ENCODE results near the gene SLC38A1. TPM values are rescaled to one million over a fixed set of nuclear protein-coding genes. Genes with fewer than 3 reads are reported as not detected.

Gene SLC38A1
- total RNA-seq, 2 experiments from 2014 or later, result 114 to 163 TPM

DNA sequence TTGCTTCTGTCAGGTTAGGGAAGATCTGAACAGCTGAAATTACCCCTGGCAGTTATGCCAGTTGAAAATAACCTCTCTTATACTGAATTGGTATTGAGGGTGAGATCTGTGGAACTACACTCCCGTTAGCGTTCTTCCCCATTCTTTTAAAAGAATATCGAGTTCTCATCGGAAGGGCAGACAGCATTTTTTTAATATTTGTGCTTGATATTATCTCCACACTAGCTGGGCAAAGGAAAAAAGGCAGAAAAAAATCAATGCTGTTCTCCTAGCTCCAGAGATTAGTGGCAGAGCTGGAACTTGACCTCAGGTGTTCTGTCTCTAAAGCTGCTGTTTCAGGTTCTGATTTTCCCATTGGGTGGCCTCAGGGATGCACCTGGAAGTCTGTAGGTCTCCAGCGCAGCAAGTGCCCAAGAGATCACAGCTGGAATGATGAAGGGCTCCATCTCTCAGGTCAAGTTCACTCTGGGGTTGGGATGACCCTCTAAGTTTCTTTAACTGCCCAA lies 67.5 kb downstream of the SLC38A1 start:
- POLR2A ChIA-PET, result interaction anchor here (0.7 to 4.3 kb wide), 2 partner anchors 15 to 979 kb away, joined by 3 to 39 read pairs; no protein-coding TSS in a partner anchor
- H3K79me2 ChIP-seq (ENCODE audit: insufficient read depth, low read depth, low read length), result no peaks in the 10 kb centered on the region
- H3K9me2 ChIP-seq (ENCODE audit: insufficient read depth, low read length), result no peaks in the 10 kb centered on the region
- no TSS peak for BruUV-seq (replicated peaks)
- H3K4me2 ChIP-seq (ENCODE audit: low read length), result no peak overlapping the region
- CTCF ChIA-PET (ENCODE audit: unreplicated experiment), result no interaction called here
- no peaks in the 10 kb centered on the region for H4K20me1 ChIP-seq (ENCODE audit: insufficient read depth, low read length)
- no peak overlapping the region for H3K4me3 ChIP-seq (ENCODE audit: low read depth, low read length, poor library complexity, severe bottlenecking)
- intact Hi-C loops (cut with micrococcal nuclease; ENCODE audit: unreplicated experiment), result no loop called here
- H3K27ac ChIP-seq (ENCODE audit: low read depth, low read length, poor library complexity, severe bottlenecking), result no peak overlapping the region
- no peak overlapping the region for H2AFZ ChIP-seq (ENCODE audit: low read length)
- no peaks in the 10 kb centered on the region for H3K4me1 ChIP-seq (ENCODE audit: insufficient read depth, low read length, poor library complexity, severe bottlenecking)
- no peak for TF ChIP-seq CTCF (conservative IDR thresholded peaks at IDR 0.05; ENCODE audit: low read length)
- DNase-seq (ENCODE audit: low spot score), result no peak
- H3K36me3 ChIP-seq (ENCODE audit: insufficient read depth, low read length), result peaks cover 99% of the 10 kb centered on the region
- no peaks in the 10 kb centered on the region for H3K9me3 ChIP-seq (ENCODE audit: low read length)

- no peaks in the 10 kb centered on the region for H3K9me3 ChIP-seq (ENCODE audit: low read length)
- no peak overlapping the region for H3K4me2 ChIP-seq (ENCODE audit: low read length)
- no TSS peak for BruUV-seq (replicated peaks)
- no peak overlapping the region for H3K27ac ChIP-seq (ENCODE audit: low read depth, low read length, poor library complexity, severe bottlenecking)
- CTCF ChIA-PET (ENCODE audit: unreplicated experiment), result no interaction called here
- H4K20me1 ChIP-seq (ENCODE audit: insufficient read depth, low read length), result no peaks in the 10 kb centered on the region
- no peaks in the 10 kb centered on the region for H3K4me1 ChIP-seq (ENCODE audit: insufficient read depth, low read length, poor library complexity, severe bottlenecking)
- H2AFZ ChIP-seq (ENCODE audit: low read length), result no peak overlapping the region
- H3K36me3 ChIP-seq (ENCODE audit: insufficient read depth, low read length), result peaks cover 99% of the 10 kb centered on the region
- POLR2A ChIA-PET, result no interaction called here
- intact Hi-C loops (cut with micrococcal nuclease; ENCODE audit: unreplicated experiment), result no loop called here
- no peaks in the 10 kb centered on the region for H3K9me2 ChIP-seq (ENCODE audit: insufficient read depth, low read length)
- TF ChIP-seq EZH2phosphoT487 (IDR thresholded peaks at IDR 0.05; ENCODE audit: borderline replicate concordance, low read depth, low read length), result no peak
- TF ChIP-seq CTCF (conservative IDR thresholded peaks at IDR 0.05; ENCODE audit: low read length), result no peak
- no peak for DNase-seq (ENCODE audit: low spot score)
- no peak overlapping the region for H3K4me3 ChIP-seq (ENCODE audit: low read depth, low read length, poor library complexity, severe bottlenecking)
- no peaks in the 10 kb centered on the region for H3K79me2 ChIP-seq (ENCODE audit: insufficient read depth, low read depth, low read length)
Measured at GRCh38 chr12:46200551-46200950, 68.3 kb downstream of the SLC38A1 start.

- BruUV-seq (replicated peaks), result no TSS peak
- Histone ChIP-seq H2AFZ (ENCODE audit: low read length) (no peak overlapping the region), H3K9me2 (ENCODE audit: insufficient read depth, low read length) (no peaks in the 10 kb centered on the region), H3K79me2 (ENCODE audit: insufficient read depth, low read depth, low read length) (no peaks in the 10 kb centered on the region), H4K20me1 (ENCODE audit: insufficient read depth, low read length) (no peaks in the 10 kb centered on the region), H3K27ac (ENCODE audit: low read depth, low read length, poor library complexity, severe bottlenecking) (no peak overlapping the region), H3K9me3 (ENCODE audit: low read length) (no peaks in the 10 kb centered on the region), H3K4me3 (ENCODE audit: low read depth, low read length, poor library complexity, severe bottlenecking) (no peak overlapping the region), H3K4me1 (ENCODE audit: insufficient read depth, low read length, poor library complexity, severe bottlenecking) (no peaks in the 10 kb centered on the region), H3K36me3 (ENCODE audit: insufficient read depth, low read length) (peaks cover 99% of the 10 kb centered on the region), H3K4me2 (ENCODE audit: low read length) (no peak overlapping the region)
- intact Hi-C loops (cut with micrococcal nuclease; ENCODE audit: unreplicated experiment), result no loop called here
- ChIA-PET CTCF (ENCODE audit: unreplicated experiment) (no interaction called here), POLR2A (interaction anchor here (0.7 to 1.3 kb wide), 3 partner anchors 10 to 765 kb away, joined by 3 read pairs; no protein-coding TSS in a partner anchor)
- no peak for TF ChIP-seq EZH2phosphoT487 (IDR thresholded peaks at IDR 0.05; ENCODE audit: borderline replicate concordance, low read depth, low read length)
- no peak for TF ChIP-seq CTCF (conservative IDR thresholded peaks at IDR 0.05; ENCODE audit: low read length)
- no peak for DNase-seq (ENCODE audit: low spot score)
Measured at GRCh38 chr12:46198913-46199312, 69.9 kb downstream of the SLC38A1 start.

Measured in OCI-LY7 (cell line).